ENCODE data around the gene KCNMB2. TPM values are rescaled to one million over a fixed set of nuclear protein-coding genes. Genes with fewer than 3 reads are reported as not detected.
A peak's percentile ranks its signal among the peaks of the same experiment; 100 is the strongest.

Gene KCNMB2
- total and polyA plus RNA-seq, 2 donors (not counting 1 experiment from before 2014, with no cell fraction given): 0.17 TPM; not detected in 1

DNA sequence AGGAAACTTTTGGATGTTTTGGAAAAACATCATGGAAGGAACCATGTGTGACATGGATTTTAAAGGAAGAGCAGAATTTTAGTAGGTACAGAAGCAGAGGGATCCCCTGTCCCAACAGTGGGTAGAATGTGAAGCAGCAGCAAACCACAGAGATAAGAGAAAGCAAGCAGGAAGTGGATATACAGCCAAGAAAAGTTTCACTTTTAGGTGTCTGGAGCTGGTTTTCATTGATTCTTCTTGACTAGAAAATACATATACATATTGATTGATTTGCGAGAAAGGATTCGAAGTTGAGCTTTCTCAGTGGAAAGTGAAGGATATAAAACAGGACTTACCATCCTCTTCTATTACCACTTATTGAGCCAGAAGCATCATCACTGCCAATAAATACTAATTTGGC is 133.5 kb downstream of the KCNMB2 start:
- TF ChIP-seq, protein P1, sequence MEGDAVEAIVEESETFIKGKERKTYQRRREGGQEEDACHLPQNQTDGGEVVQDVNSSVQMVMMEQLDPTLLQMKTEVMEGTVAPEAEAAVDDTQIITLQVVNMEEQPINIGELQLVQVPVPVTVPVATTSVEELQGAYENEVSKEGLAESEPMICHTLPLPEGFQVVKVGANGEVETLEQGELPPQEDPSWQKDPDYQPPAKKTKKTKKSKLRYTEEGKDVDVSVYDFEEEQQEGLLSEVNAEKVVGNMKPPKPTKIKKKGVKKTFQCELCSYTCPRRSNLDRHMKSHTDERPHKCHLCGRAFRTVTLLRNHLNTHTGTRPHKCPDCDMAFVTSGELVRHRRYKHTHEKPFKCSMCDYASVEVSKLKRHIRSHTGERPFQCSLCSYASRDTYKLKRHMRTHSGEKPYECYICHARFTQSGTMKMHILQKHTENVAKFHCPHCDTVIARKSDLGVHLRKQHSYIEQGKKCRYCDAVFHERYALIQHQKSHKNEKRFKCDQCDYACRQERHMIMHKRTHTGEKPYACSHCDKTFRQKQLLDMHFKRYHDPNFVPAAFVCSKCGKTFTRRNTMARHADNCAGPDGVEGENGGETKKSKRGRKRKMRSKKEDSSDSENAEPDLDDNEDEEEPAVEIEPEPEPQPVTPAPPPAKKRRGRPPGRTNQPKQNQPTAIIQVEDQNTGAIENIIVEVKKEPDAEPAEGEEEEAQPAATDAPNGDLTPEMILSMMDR (conservative IDR thresholded peaks at IDR 0.05 in 1 of 2, IDR thresholded peaks at IDR 0.05 in 1 of 2; ENCODE audit: low read depth in 1 of 2, low read length in 2 of 2): no peak
- no peak for TF ChIP-seq EZH2 (IDR thresholded peaks at IDR 0.05; ENCODE audit: low read length, missing control alignments)

DNA sequence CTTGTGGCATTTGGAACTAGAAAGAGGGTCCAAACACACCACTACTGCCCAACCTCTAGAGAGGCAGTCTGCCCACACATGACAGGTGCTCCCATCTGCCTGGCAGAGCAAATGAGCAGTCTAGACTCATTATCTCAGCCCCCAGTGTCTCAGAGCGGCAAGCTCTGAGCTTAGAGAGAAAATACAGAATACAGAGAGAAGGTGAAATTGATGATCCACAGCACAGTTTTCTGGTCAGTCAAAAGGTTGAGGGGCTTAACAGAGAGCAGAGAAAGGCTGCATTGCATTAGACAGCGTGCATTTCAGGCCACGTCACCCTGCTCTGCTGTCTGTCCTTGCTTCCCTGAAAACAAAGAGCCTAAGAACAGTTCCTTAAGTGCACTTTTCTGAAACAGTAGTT is 135.1 kb downstream of the KCNMB2 start:
- Histone ChIP-seq H3K27ac (ENCODE audit: insufficient read depth, low read length) (no peak overlapping the region), H3K36me3 (ENCODE audit: control insufficient read depth, insufficient read depth, low read length) (no peaks in the 10 kb centered on the region), H2AFZ (ENCODE audit: low read length) (no peak overlapping the region), H3K79me2 (ENCODE audit: control insufficient read depth, insufficient read depth, low read length) (no peaks in the 10 kb centered on the region), H4K20me1 (ENCODE audit: control insufficient read depth, extremely low read depth, insufficient read depth, low read length) (no peaks in the 10 kb centered on the region), H3K4me1 (ENCODE audit: control insufficient read depth, extremely low read depth, insufficient read depth, low read length) (no peaks in the 10 kb centered on the region), H3K27me3 (ENCODE audit: control insufficient read depth, insufficient read depth, low read length) (no peaks in the 10 kb centered on the region), H3K4me3 (replicated peaks in 1 of 4; ENCODE audit: control extremely low read depth in 1 of 4, insufficient read depth in 1 of 4, low read depth in 3 of 4, low read length in 4 of 4) (no peak overlapping the region), H3K9me3 (ENCODE audit: control insufficient read depth, insufficient read depth, low read depth, low read length) (no peaks in the 10 kb centered on the region), H3K4me2 (ENCODE audit: extremely low read depth, insufficient read depth, low read length) (no peak overlapping the region), H3K9ac (ENCODE audit: insufficient read depth, low read length) (no peak overlapping the region)
- TF ChIP-seq EZH2 (IDR thresholded peaks at IDR 0.05; ENCODE audit: low read length, missing control alignments): no peak
- TF ChIP-seq, protein P1 (conservative IDR thresholded peaks at IDR 0.05 in 1 of 2, IDR thresholded peaks at IDR 0.05 in 1 of 2; ENCODE audit: low read depth in 1 of 2, low read length in 2 of 2): no peak
- DNase-seq (ENCODE audit: low read depth in 2 of 2): peak in 1 of 2 donors; percentile 23

More for the DNA sequence above, 133.5 kb downstream of the KCNMB2 start:
- Histone ChIP-seq H3K4me1 (ENCODE audit: control insufficient read depth, extremely low read depth, insufficient read depth, low read length) (no peaks in the 10 kb centered on the region), H3K79me2 (ENCODE audit: control insufficient read depth, insufficient read depth, low read length) (no peaks in the 10 kb centered on the region), H3K36me3 (ENCODE audit: control insufficient read depth, insufficient read depth, low read length) (no peaks in the 10 kb centered on the region), H3K9ac (ENCODE audit: insufficient read depth, low read length) (no peak overlapping the region), H3K27me3 (ENCODE audit: control insufficient read depth, insufficient read depth, low read length) (no peaks in the 10 kb centered on the region), H3K27ac (ENCODE audit: insufficient read depth, low read length) (no peak overlapping the region), H4K20me1 (ENCODE audit: control insufficient read depth, extremely low read depth, insufficient read depth, low read length) (no peaks in the 10 kb centered on the region), H3K4me3 (replicated peaks in 1 of 4; ENCODE audit: control extremely low read depth in 1 of 4, insufficient read depth in 1 of 4, low read depth in 3 of 4, low read length in 4 of 4) (no peak overlapping the region), H3K4me2 (ENCODE audit: extremely low read depth, insufficient read depth, low read length) (no peak overlapping the region), H3K9me3 (ENCODE audit: control insufficient read depth, insufficient read depth, low read depth, low read length) (no peaks in the 10 kb centered on the region), H2AFZ (ENCODE audit: low read length) (no peak overlapping the region)
- no peak for DNase-seq (ENCODE audit: low read depth in 2 of 2)

DNA sequence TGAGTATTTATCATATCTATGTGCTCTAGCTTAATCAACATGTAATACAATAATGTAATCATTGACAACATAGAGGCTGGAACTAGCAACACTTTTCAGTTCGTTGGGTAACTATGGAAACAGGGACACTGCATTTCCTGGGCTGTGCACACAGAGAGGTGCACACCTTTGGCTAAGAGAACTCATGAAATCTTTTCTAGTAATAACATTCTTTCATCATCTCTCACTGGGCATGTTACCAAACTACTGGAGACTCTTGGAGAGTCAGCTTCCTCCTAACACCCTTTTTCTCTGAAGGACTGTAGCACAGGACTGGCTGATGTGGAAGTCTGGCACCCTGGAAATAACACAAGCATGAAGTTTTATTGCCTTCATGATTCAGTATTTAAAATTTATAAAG is 135.6 kb downstream of the KCNMB2 start:
- no peak overlapping the region for H3K27ac ChIP-seq (ENCODE audit: insufficient read depth, low read length)
- H3K4me3 ChIP-seq (replicated peaks in 1 of 4; ENCODE audit: control extremely low read depth in 1 of 4, insufficient read depth in 1 of 4, low read depth in 3 of 4, low read length in 4 of 4): no peak overlapping the region
- H2AFZ ChIP-seq (ENCODE audit: low read length): no peak overlapping the region
- H3K4me2 ChIP-seq (ENCODE audit: extremely low read depth, insufficient read depth, low read length): no peak overlapping the region
- peak; percentile 48 to 58 for DNase-seq (ENCODE audit: low read depth in 2 of 2)
- no peaks in the 10 kb centered on the region for H3K36me3 ChIP-seq (ENCODE audit: control insufficient read depth, insufficient read depth, low read length)
- H3K79me2 ChIP-seq (ENCODE audit: control insufficient read depth, insufficient read depth, low read length): no peaks in the 10 kb centered on the region
- TF ChIP-seq, protein P1 (conservative IDR thresholded peaks at IDR 0.05 in 1 of 2, IDR thresholded peaks at IDR 0.05 in 1 of 2; ENCODE audit: low read depth in 1 of 2, low read length in 2 of 2): no peak
- TF ChIP-seq EZH2 (IDR thresholded peaks at IDR 0.05; ENCODE audit: low read length, missing control alignments): no peak
- H3K4me1 ChIP-seq (ENCODE audit: control insufficient read depth, extremely low read depth, insufficient read depth, low read length): no peaks in the 10 kb centered on the region
- H3K9ac ChIP-seq (ENCODE audit: insufficient read depth, low read length): no peak overlapping the region
- H3K9me3 ChIP-seq (ENCODE audit: control insufficient read depth, insufficient read depth, low read depth, low read length): no peaks in the 10 kb centered on the region
- H4K20me1 ChIP-seq (ENCODE audit: control insufficient read depth, extremely low read depth, insufficient read depth, low read length): no peaks in the 10 kb centered on the region
- H3K27me3 ChIP-seq (ENCODE audit: control insufficient read depth, insufficient read depth, low read length): no peaks in the 10 kb centered on the region

Measured in fibroblast of lung (primary cell).